Measurements from ENCODE around the gene WEE1. TPM values are rescaled to one million over a fixed set of nuclear protein-coding genes. Genes with fewer than 3 reads are reported as not detected.

Gene WEE1
- total and polyA plus RNA-seq, 2 donors from 2014 or later = 7.9 to 33.9 TPM

DNA sequence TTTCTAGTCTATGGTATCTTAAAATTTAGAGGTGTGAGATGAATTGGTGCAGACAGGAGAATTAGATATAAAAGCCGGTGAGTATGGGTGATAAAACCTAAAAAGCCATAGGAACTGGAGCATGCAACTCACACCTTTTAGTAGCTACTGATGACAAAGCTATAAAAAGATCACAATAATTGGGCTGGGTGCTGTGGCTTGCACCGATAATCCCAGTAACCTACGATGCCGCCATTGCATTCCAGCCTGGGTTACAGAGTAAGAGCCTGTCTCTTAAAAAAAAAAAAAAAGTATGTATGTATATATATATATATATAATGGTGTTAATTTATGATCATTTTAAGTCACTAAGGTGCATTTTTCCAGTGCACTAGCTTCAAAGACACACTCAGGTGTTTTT, 17.2 kb downstream of the WEE1 start:
- Histone ChIP-seq H3K36me3 (ENCODE audit: control insufficient read depth in 2 of 3, insufficient read depth in 3 of 3, low read length in 3 of 3) (peaks cover 4 to 16% (median 14%) of the 10 kb centered on the region in 3 donors), H3K4me3 (ENCODE audit: low read length in 3 of 3) (no peak overlapping the region), H3K27me3 (ENCODE audit: control insufficient read depth, insufficient read depth, low read length) (no peaks in the 10 kb centered on the region), H3K9ac (ENCODE audit: low read length in 3 of 3) (no peak overlapping the region), H3K4me1 (ENCODE audit: control insufficient read depth in 2 of 3, insufficient read depth in 2 of 3, low read depth in 1 of 3, low read length in 3 of 3) (no peaks in the 10 kb centered on the region), H3K9me3 (ENCODE audit: control insufficient read depth in 2 of 3, insufficient read depth in 1 of 3, low read length in 3 of 3) (no peaks in the 10 kb centered on the region), H3K27ac (ENCODE audit: low read depth in 2 of 2, low read length in 2 of 2) (no peak overlapping the region)
- TF ChIP-seq, protein P1, sequence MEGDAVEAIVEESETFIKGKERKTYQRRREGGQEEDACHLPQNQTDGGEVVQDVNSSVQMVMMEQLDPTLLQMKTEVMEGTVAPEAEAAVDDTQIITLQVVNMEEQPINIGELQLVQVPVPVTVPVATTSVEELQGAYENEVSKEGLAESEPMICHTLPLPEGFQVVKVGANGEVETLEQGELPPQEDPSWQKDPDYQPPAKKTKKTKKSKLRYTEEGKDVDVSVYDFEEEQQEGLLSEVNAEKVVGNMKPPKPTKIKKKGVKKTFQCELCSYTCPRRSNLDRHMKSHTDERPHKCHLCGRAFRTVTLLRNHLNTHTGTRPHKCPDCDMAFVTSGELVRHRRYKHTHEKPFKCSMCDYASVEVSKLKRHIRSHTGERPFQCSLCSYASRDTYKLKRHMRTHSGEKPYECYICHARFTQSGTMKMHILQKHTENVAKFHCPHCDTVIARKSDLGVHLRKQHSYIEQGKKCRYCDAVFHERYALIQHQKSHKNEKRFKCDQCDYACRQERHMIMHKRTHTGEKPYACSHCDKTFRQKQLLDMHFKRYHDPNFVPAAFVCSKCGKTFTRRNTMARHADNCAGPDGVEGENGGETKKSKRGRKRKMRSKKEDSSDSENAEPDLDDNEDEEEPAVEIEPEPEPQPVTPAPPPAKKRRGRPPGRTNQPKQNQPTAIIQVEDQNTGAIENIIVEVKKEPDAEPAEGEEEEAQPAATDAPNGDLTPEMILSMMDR (IDR thresholded peaks at IDR 0.05; ENCODE audit: borderline replicate concordance, extremely low read depth, insufficient read depth) = no peak
- intact Hi-C loops (cut with DNase I) = no loop called here
- no peak for FAIRE-seq
- no peak for DNase-seq

DNA sequence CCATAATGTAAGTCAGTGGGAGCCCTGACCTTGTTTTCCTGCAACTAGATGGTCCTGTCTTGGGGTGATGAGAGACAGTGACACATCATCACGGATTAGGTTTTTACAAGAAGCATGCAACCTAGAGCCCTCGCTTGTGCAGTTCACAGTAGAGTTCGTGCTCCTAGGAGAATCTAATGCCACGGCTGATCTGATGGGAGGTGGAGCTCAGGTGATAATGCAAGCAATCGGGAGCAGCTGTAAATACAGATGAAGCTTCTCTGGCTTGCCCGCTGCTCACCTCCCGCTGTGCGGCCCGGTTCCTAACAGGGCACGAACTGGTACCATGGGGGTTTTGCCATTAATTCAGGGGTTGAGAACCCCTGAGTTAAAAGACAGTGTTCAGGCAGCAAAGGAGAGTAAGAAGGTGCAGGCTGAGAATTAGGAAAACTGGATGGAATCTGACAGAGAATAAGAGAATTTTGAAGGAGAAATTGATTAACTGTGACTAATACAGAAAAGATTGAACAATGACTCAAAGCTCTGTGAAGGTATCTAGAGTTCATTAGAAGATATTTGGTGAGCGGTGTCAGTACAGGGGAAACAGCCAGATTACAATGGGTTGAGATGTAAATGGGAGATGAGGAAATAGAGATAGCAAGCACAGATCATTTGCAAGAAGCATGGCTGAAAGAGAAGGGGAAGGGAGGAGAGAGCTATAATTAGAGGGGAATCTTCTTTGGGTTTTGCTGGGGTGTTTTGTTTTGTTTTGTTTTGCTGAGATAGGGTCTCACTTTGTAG, 21.0 kb downstream of the WEE1 start:
- DNase-seq (no peak), FAIRE-seq (no peak)
- H3K4me3 ChIP-seq (ENCODE audit: low read length in 3 of 3) = no peak overlapping the region
- intact Hi-C loops (cut with DNase I) = no loop called here
- H3K9me3 ChIP-seq (ENCODE audit: control insufficient read depth in 2 of 3, insufficient read depth in 1 of 3, low read length in 3 of 3) = no peaks in the 10 kb centered on the region
- H3K27me3 ChIP-seq (ENCODE audit: control insufficient read depth, insufficient read depth, low read length) = no peaks in the 10 kb centered on the region
- H3K4me1 ChIP-seq (ENCODE audit: control insufficient read depth in 2 of 3, insufficient read depth in 2 of 3, low read depth in 1 of 3, low read length in 3 of 3) = no peaks in the 10 kb centered on the region
- H3K27ac ChIP-seq (ENCODE audit: low read depth in 2 of 2, low read length in 2 of 2) = no peak overlapping the region
- no peak overlapping the region for H3K9ac ChIP-seq (ENCODE audit: low read length in 3 of 3)
- TF ChIP-seq, protein P1 (IDR thresholded peaks at IDR 0.05; ENCODE audit: borderline replicate concordance, extremely low read depth, insufficient read depth) = no peak
- H3K36me3 ChIP-seq (ENCODE audit: control insufficient read depth in 2 of 3, insufficient read depth in 3 of 3, low read length in 3 of 3) = no peaks in the 10 kb centered on the region

DNA sequence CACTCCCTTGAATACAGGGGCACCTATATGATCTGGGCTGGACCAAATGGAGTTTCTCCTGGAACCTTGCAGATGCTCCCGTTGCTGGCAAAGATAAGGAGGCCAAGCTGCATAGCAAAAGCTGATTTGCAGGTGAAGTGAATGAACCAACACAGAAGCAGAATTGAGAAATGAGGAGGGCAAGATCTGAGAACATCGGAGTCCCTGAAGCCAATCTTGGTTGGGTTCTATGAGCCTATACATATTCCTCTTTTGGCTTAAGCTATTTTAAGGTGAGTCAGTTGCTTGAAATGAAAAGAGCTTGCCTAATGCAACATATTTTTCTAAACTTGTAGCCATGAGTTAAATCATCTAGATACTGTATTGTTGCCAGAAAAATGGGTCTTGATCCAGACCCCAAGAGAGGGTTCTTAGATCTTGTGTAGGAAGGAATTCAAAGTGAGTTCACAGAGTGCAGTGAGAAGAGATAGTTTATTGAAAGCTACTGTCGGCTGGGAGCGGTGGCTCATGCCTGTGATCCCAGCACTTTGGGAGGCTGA, 23.5 kb downstream of the WEE1 start:
- H3K9me3 ChIP-seq (ENCODE audit: control insufficient read depth in 2 of 3, insufficient read depth in 1 of 3, low read length in 3 of 3) = no peaks in the 10 kb centered on the region
- TF ChIP-seq, protein P1 (IDR thresholded peaks at IDR 0.05; ENCODE audit: borderline replicate concordance, extremely low read depth, insufficient read depth) = no peak
- DNase-seq (no peak), FAIRE-seq (no peak)
- H3K36me3 ChIP-seq (ENCODE audit: control insufficient read depth in 2 of 3, insufficient read depth in 3 of 3, low read length in 3 of 3) = no peaks in the 10 kb centered on the region
- H3K9ac ChIP-seq (ENCODE audit: low read length in 3 of 3) = no peak overlapping the region
- H3K4me3 ChIP-seq (ENCODE audit: low read length in 3 of 3) = no peak overlapping the region
- intact Hi-C loops (cut with DNase I) = no loop called here
- H3K27ac ChIP-seq (ENCODE audit: low read depth in 2 of 2, low read length in 2 of 2) = no peak overlapping the region
- H3K4me1 ChIP-seq (ENCODE audit: control insufficient read depth in 2 of 3, insufficient read depth in 2 of 3, low read depth in 1 of 3, low read length in 3 of 3) = no peaks in the 10 kb centered on the region
- H3K27me3 ChIP-seq (ENCODE audit: control insufficient read depth, insufficient read depth, low read length) = no peaks in the 10 kb centered on the region

Data from kidney (tissue), 14 donors.